Activated naive CD8-positive, alpha-beta T cell (primary cell): ENCODE results near the gene SEC24D.

ENCODE experiments used
- H3K27ac Mint-ChIP-seq: one replicate; pipeline ENCODE4 v1.8.0; 2021; ENCODE audit warnings: mixed read lengths
- H3K27me3 Mint-ChIP-seq: one replicate; pipeline ENCODE4 v1.8.0; 2021; ENCODE audit warnings: mixed read lengths
- H3K36me3 Mint-ChIP-seq: one replicate; pipeline ENCODE4 v1.8.0; 2021; ENCODE audit warnings: mixed read lengths
- H3K4me1 Mint-ChIP-seq: one replicate; pipeline ENCODE4 v1.8.0; 2021; ENCODE audit warnings: low read depth, mixed read lengths
- H3K4me3 Mint-ChIP-seq: one replicate; pipeline ENCODE4 v1.8.0; 2021; ENCODE audit warnings: mild to moderate bottlenecking, mixed read lengths
- H3K9me3 Mint-ChIP-seq: one replicate; pipeline ENCODE4 v1.8.0; 2021; ENCODE audit warnings: low read depth, mixed read lengths

Gene SEC24D

DNA sequence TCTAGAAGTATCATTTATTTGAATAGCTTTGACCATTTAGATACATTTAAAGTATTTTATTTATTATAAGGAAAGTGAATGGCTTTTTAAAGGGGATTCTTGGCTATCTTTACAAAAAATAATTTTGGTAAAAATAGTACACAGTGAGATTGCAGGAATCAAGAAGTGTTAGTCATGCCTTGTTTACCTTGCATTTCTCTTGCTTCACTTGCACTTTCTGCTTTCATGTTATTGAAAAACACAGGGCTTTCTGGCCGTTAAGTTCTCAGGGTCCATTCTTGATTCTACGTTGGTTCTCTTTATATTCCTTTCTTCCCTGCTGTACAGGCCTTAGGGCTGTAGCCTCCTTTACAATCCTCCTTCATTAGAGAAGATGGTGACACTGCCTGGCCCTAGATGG is 21.8 kb upstream of the SEC24D start:
- Mint-ChIP-seq H3K4me3 (no peak overlapping the region), H3K9me3 (peaks cover 4% of the 10 kb centered on the region), H3K27ac (no peak overlapping the region), H3K27me3 (no peaks in the 10 kb centered on the region), H3K36me3 (no peaks in the 10 kb centered on the region), H3K4me1 (peaks cover 7% of the 10 kb centered on the region)

- peaks cover 6% of the 10 kb centered on the region for H3K36me3 Mint-ChIP-seq
- H3K27me3 Mint-ChIP-seq: peaks cover 2% of the 10 kb centered on the region
- peaks cover 32% of the 10 kb centered on the region for H3K4me1 Mint-ChIP-seq
- H3K9me3 Mint-ChIP-seq: peaks cover 4% of the 10 kb centered on the region
- H3K27ac Mint-ChIP-seq: peak overlapping the region; percentile 95
- H3K4me3 Mint-ChIP-seq: peak overlapping the region; percentile 92
Measured at GRCh38 chr4:118850488-118851173, 14.7 kb upstream of the SEC24D start.

DNA sequence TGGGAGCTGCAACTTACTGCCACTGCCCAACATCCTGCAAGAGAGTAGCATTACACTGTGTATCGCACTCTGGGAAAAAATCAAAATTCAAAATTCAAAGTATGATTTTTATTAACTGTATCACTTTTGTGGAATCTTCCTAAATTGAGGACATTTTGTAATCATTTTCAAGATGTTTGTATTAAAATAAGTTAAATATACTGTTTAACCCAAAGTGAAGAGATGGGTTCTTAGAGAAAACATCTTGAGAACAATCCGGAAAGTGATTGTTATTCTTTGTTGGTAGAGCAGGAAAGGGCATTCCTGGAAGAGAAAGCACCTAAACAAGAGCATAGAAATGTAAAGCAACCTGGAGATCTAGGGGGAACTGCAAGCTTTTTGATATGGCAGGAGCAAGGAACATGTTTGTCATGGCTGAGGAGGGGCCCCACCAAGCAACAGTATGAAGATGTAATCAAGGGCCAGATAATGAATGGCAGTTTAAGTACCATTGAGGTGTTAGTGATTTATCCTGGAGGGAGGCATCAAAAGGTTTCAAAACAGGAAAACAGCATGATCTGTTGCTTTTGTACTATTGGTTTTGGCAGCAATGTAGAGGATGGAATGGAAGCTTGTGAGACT is 14.1 kb upstream of the SEC24D start:
- H3K4me3 Mint-ChIP-seq: peak overlapping the region; percentile 92
- H3K27me3 Mint-ChIP-seq: peaks cover 2% of the 10 kb centered on the region
- H3K36me3 Mint-ChIP-seq: peaks cover 6% of the 10 kb centered on the region
- H3K9me3 Mint-ChIP-seq: peaks cover 4% of the 10 kb centered on the region
- peaks cover 32% of the 10 kb centered on the region for H3K4me1 Mint-ChIP-seq
- H3K27ac Mint-ChIP-seq: peak overlapping the region; percentile 95

GRCh38 chr4:118848901-118849300 is 13.0 kb upstream of the SEC24D start:
- Mint-ChIP-seq H3K27me3 (peaks cover 2% of the 10 kb centered on the region), H3K36me3 (peaks cover 6% of the 10 kb centered on the region), H3K27ac (no peak overlapping the region), H3K4me1 (peaks cover 30% of the 10 kb centered on the region), H3K9me3 (peaks cover 4% of the 10 kb centered on the region), H3K4me3 (no peak overlapping the region)

- no peak overlapping the region for H3K27ac Mint-ChIP-seq
- peaks cover 6% of the 10 kb centered on the region for H3K36me3 Mint-ChIP-seq
- H3K4me1 Mint-ChIP-seq: peaks cover 26% of the 10 kb centered on the region
- peaks cover 1% of the 10 kb centered on the region for H3K9me3 Mint-ChIP-seq
- H3K27me3 Mint-ChIP-seq: peaks cover 2% of the 10 kb centered on the region
- no peak overlapping the region for H3K4me3 Mint-ChIP-seq
Measured at GRCh38 chr4:118848242-118848641, 12.3 kb upstream of the SEC24D start.

DNA sequence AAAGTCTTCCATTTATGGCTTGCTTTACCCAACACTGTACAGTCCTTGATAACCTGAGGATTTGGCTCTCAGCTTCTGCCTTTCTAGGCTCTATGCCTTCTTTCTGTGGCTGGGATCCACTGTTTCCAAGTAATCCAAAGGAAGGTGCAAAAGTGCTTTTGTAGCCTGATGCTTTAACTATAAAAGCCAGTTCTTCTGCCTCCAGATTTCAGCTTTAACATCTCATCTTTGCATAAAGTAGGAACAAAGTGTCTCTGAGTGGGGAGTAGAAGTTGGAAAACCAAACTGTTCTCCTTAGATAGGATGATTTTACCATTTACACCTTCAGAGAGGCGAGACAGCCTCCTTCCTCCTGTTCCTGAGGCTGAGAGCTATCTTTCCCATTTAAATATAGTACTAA is 11.1 kb upstream of the SEC24D start:
- peaks cover 19% of the 10 kb centered on the region for H3K4me1 Mint-ChIP-seq
- H3K27me3 Mint-ChIP-seq: peaks cover 2% of the 10 kb centered on the region
- H3K9me3 Mint-ChIP-seq: no peaks in the 10 kb centered on the region
- H3K4me3 Mint-ChIP-seq: no peak overlapping the region
- no peak overlapping the region for H3K27ac Mint-ChIP-seq
- peaks cover under 1% of the 10 kb centered on the region for H3K36me3 Mint-ChIP-seq

DNA sequence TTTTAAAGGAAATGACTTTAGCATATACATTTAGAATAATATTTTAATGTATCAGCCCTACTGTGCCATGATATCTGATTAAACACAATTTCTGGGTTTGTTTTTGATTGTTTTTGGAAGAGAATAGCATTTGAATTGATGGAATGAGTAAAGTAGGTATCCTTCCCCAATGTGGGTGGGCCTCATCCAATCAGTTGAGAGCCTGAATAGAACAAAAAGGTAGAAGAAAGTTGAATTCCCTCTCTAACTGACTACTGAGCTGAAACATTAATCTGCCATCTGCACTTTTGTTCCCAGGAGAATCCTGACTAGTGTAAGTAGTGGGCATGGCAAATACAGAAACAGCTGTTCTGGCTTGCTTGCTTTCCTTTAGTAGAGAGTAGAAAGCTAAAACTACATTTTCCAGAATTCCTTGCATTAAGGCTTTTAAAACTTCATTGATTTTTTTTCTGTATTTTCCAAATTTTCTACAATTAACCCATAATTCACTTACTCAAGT is 9.7 kb upstream of the SEC24D start:
- H3K9me3 Mint-ChIP-seq: no peaks in the 10 kb centered on the region
- peaks cover 7% of the 10 kb centered on the region for H3K4me1 Mint-ChIP-seq
- no peaks in the 10 kb centered on the region for H3K36me3 Mint-ChIP-seq
- H3K4me3 Mint-ChIP-seq: no peak overlapping the region
- peaks cover 2% of the 10 kb centered on the region for H3K27me3 Mint-ChIP-seq
- H3K27ac Mint-ChIP-seq: no peak overlapping the region

DNA sequence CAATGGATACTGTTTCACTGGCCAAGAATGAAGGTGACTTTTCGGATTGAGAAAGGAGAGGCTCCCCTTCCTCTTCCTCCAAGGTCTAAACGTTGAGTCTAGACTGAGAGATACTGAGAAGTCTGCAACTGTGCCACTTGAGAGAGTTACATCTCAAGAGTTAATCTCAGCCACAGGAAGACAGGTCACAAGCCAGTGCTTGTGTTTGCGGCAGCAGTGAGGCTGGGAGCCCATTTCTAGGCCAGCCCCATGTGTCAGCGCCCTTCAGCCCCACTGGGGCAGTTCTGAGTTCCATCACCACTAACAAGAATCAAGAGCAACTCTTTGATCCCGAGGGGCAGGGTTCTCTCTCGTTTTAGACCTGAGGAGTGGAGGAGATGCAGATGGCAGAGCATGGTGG is 7.3 kb upstream of the SEC24D start:
- Mint-ChIP-seq H3K36me3 (no peaks in the 10 kb centered on the region), H3K27me3 (peaks cover 2% of the 10 kb centered on the region), H3K9me3 (no peaks in the 10 kb centered on the region), H3K4me3 (no peak overlapping the region), H3K4me1 (no peaks in the 10 kb centered on the region), H3K27ac (no peak overlapping the region)

DNA sequence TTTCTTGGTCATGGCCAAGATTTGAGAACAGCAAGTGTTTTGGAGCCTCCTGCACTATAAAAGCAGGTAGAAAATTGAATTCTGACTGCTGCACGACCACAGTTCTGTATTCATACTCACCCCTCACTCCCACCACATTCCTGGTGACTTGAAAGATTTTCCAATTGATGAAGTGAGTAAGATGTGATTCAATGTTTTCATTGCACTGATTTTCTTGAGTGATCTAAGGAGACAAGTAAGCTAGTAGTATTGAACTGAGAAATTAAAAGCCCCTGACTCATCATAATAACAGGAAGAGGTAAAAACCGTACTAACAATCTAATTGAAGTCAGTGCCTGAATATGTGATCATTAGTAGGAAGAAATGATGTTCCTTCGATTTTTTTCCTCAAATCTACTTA is 6.1 kb upstream of the SEC24D start:
- no peaks in the 10 kb centered on the region for H3K9me3 Mint-ChIP-seq
- no peak overlapping the region for H3K27ac Mint-ChIP-seq
- no peaks in the 10 kb centered on the region for H3K27me3 Mint-ChIP-seq
- H3K36me3 Mint-ChIP-seq: no peaks in the 10 kb centered on the region
- H3K4me1 Mint-ChIP-seq: no peaks in the 10 kb centered on the region
- no peak overlapping the region for H3K4me3 Mint-ChIP-seq

DNA sequence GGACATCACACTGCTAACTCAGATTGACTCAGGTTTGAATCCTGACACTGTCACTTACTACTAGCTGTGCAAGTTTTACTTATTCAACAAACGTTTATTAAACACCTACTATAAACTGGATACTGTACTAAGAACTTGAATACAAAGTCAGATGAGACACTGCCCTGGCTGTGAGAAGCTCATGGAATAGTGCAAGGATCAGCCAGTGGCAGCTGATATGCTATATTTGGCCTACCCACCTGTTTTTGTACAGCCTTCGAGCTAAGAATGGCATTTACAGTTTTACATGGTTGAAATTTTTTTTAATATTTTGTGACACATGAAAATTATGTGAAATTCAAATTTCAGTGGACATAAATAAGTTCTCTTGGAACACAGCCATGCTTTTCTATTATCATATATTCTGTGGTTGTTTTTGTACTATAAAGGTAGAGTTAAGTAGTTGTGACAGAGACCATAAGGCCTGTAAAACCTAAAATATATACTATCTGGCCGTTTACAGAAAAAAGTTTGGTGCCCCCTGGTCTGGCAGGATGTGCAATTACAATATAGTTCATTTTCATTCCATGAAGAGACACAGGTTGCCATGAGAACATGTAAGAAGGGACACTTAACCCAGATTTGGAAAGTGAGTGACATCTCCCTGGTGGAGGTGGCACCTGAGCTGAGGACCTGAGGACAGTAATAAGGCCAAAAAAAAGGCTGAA is 3.4 kb upstream of the SEC24D start:
- peaks cover 16% of the 10 kb centered on the region for H3K4me1 Mint-ChIP-seq
- no peak overlapping the region for H3K4me3 Mint-ChIP-seq
- H3K27me3 Mint-ChIP-seq: no peaks in the 10 kb centered on the region
- no peak overlapping the region for H3K27ac Mint-ChIP-seq
- H3K36me3 Mint-ChIP-seq: no peaks in the 10 kb centered on the region
- H3K9me3 Mint-ChIP-seq: no peaks in the 10 kb centered on the region

DNA sequence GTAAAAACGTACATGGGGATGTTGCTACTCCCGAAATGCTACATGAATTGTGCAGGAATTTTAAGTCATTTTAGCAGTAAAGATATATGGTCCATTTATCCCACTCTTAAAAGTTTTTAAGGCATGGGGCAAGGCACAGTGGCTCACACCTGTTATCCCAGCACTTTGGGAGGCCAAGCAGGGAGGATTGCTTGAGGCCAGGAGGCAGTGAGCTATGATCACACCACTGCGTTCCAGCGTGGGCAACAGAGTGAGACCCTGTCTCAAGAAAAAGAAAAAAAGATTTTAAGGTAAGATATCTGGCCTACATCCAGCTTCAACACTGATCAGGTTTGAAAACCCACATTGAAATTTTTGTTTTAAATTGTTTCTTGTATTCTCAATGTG is 1.2 kb upstream of the SEC24D start:
- Mint-ChIP-seq H3K4me1 (peaks cover 27% of the 10 kb centered on the region), H3K27ac (no peak overlapping the region), H3K9me3 (no peaks in the 10 kb centered on the region), H3K4me3 (peak overlapping the region; percentile 100), H3K36me3 (peaks cover 6% of the 10 kb centered on the region), H3K27me3 (no peaks in the 10 kb centered on the region)

DNA sequence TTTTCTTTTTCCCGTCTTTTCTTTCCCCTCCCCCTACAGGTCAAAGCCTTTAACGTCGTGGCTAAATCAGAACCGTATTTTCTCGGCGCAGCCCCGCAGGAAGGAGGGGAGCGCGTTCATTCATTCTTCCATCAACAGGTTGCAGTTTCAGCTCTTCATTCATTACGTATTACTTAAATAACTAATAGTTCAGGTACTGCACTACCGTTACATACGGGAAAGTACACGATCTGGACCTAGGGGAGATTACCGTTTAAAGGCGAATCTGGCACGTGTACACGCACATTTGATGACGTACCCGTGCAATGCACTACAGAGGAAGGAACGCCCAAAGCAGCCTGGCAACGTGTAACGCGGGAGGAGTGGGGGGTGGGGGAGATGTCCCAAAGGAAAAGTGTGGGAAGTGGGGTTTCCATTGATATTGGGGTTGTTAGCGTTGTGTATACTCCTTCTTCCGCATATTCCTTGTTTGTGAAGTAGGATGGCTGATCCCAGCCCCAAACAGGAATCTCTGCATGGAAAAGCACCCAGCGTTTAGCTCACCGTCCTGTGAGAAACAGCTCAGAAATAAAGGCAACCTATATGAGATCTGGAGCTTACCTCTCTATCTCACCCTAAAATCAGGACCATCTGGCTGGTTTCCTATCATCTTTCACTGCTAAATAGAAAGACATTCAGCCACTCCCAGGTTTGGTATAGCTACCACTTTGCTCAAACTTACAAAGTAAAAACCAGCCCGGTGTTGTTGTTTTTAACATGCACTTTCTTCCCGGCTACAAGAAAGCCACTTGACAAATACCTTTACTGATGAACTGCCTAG is 585 bp upstream of the SEC24D start:
- peaks cover 30% of the 10 kb centered on the region for H3K4me1 Mint-ChIP-seq
- no peaks in the 10 kb centered on the region for H3K9me3 Mint-ChIP-seq
- H3K27me3 Mint-ChIP-seq: no peaks in the 10 kb centered on the region
- peak overlapping the region; percentile 99 for H3K27ac Mint-ChIP-seq
- H3K4me3 Mint-ChIP-seq: peak overlapping the region; percentile 100
- H3K36me3 Mint-ChIP-seq: peaks cover 10% of the 10 kb centered on the region

GRCh38 chr4:118834960-118835569 is 861 bp downstream of the SEC24D start:
- Mint-ChIP-seq H3K36me3 (peaks cover 13% of the 10 kb centered on the region), H3K4me3 (peak overlapping the region; percentile 100), H3K9me3 (no peaks in the 10 kb centered on the region), H3K27me3 (no peaks in the 10 kb centered on the region), H3K27ac (peak overlapping the region; percentile 83), H3K4me1 (peaks cover 34% of the 10 kb centered on the region)

GRCh38 chr4:118834070-118834469 is 1.9 kb downstream of the SEC24D start:
- no peaks in the 10 kb centered on the region for H3K27me3 Mint-ChIP-seq
- no peak overlapping the region for H3K27ac Mint-ChIP-seq
- peaks cover 34% of the 10 kb centered on the region for H3K4me1 Mint-ChIP-seq
- peak overlapping the region; percentile 38 for H3K4me3 Mint-ChIP-seq
- no peaks in the 10 kb centered on the region for H3K9me3 Mint-ChIP-seq
- H3K36me3 Mint-ChIP-seq: peaks cover 16% of the 10 kb centered on the region
